Suppressor macrophage (primary cell): ENCODE measurements around the gene OSBPL1A.
A peak's percentile ranks its signal among the peaks of the same experiment; 100 is the strongest.

Experiments
- DNase-seq, 4 experiments: peaks; one replicate each; pipeline ENCODE4 v3.0.0-alpha.2; 2020 to 2022

The OSBPL1A gene

GRCh38 chr18:24115628-24116027 is 282.0 kb downstream of the OSBPL1A start:
- peak; percentile 11 to 62 (median 35) for DNase-seq

DNA sequence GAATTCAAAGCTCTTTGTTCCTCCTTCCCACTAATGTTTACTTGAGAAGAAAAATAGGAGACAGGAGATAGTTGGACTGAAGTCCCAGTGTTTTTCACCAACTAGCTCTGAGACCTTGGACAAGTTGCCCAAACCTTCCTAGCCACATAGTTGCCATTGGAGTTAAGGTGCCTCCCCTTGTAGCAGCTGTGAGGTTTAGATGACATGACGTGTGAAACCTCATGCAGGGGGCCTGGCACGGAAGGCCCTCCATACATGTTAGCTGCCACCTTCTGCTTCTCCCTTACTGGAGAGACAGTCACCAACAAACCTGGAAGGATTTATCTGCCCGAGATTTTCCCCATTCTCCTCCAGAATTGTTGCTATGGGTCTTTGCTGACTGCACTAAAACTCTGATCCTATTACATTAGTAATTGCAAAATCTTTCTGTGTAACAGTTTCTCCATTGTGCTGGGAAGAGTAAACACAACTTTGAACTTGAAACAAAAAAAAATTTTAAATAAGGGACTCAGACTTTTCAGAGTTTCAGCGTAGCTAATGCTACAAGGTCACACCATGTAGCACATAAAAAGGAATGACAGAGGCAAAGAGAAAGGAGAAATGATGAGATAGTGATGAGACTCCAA is 282.6 kb downstream of the OSBPL1A start:
- DNase-seq: no peak

- DNase-seq: no peak
Observed at GRCh38 chr18:24112874-24113615, 284.6 kb downstream of the OSBPL1A start.

- DNase-seq: no peak
Observed at GRCh38 chr18:24112464-24112863, 285.2 kb downstream of the OSBPL1A start.
